ENCODE data around the gene PPIC.

Gene PPIC

GRCh38 chr5:123068368-123068938 lies 31.9 kb upstream of the PPIC start:
- no peak for DNase-seq (ENCODE audit: low read depth)
- no peak overlapping the region for H3K4me3 ChIP-seq (ENCODE audit: low read length)
- TF ChIP-seq CTCF (IDR thresholded peaks at IDR 0.05; ENCODE audit: insufficient read depth, low read depth, low read length, missing control alignments): no peak

GRCh38 chr5:123066016-123066415 lies 29.5 kb upstream of the PPIC start:
- DNase-seq (ENCODE audit: low read depth): peak; percentile 62
- no peak overlapping the region for H3K4me3 ChIP-seq (ENCODE audit: low read length)
- TF ChIP-seq CTCF (IDR thresholded peaks at IDR 0.05; ENCODE audit: insufficient read depth, low read depth, low read length, missing control alignments): no peak

- no peak for DNase-seq (ENCODE audit: low read depth)
- no peak for TF ChIP-seq CTCF (IDR thresholded peaks at IDR 0.05; ENCODE audit: insufficient read depth, low read depth, low read length, missing control alignments)
- H3K4me3 ChIP-seq (ENCODE audit: low read length): no peak overlapping the region
Measured at GRCh38 chr5:123059455-123059854, 22.9 kb upstream of the PPIC start.

GRCh38 chr5:123051206-123051605 lies 14.7 kb upstream of the PPIC start:
- H3K4me3 ChIP-seq (ENCODE audit: low read length): no peak overlapping the region
- no peak for TF ChIP-seq CTCF (IDR thresholded peaks at IDR 0.05; ENCODE audit: insufficient read depth, low read depth, low read length, missing control alignments)
- DNase-seq (ENCODE audit: low read depth): peak; percentile 29

GRCh38 chr5:123047706-123048105 lies 11.2 kb upstream of the PPIC start:
- no peak for DNase-seq (ENCODE audit: low read depth)
- TF ChIP-seq CTCF (IDR thresholded peaks at IDR 0.05; ENCODE audit: insufficient read depth, low read depth, low read length, missing control alignments): no peak
- H3K4me3 ChIP-seq (ENCODE audit: low read length): no peak overlapping the region

- H3K4me3 ChIP-seq (ENCODE audit: low read length): no peak overlapping the region
- DNase-seq (ENCODE audit: low read depth): no peak
- TF ChIP-seq CTCF (IDR thresholded peaks at IDR 0.05; ENCODE audit: insufficient read depth, low read depth, low read length, missing control alignments): no peak
Measured at GRCh38 chr5:123046222-123046621, 9.7 kb upstream of the PPIC start.

- TF ChIP-seq CTCF (IDR thresholded peaks at IDR 0.05; ENCODE audit: insufficient read depth, low read depth, low read length, missing control alignments): no peak
Measured at GRCh38 chr5:123044926-123045617, 8.5 kb upstream of the PPIC start.

More at GRCh38 chr5:123044926-123045617, 8.5 kb upstream of the PPIC start:
- DNase-seq (ENCODE audit: low read depth): no peak
- H3K4me3 ChIP-seq (ENCODE audit: low read length): no peak overlapping the region

Measured in epithelial cell of esophagus (primary cell).